ENCODE data around the gene PLA2G2E.

PLA2G2E gene, protein sequence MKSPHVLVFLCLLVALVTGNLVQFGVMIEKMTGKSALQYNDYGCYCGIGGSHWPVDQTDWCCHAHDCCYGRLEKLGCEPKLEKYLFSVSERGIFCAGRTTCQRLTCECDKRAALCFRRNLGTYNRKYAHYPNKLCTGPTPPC

GRCh38 chr1:19923137-19923952 lies at the start of gene PLA2G2E:
Gene PLA2G2E (minus strand): TSS chr1:19923617. CDS start chr1:19923559, 58 bp downstream.
- Histone ChIP-seq H3K9ac (no peak within 1 kb of the TSS), H3K4me2 (ENCODE audit: low read length) (peak within 1 kb of the TSS; percentile 43), H3K27ac (peak within 1 kb of the TSS; percentile 98), H3K79me2 (no peaks in the 10 kb centered on the region), H3K4me1 (peaks cover 33% of the 10 kb centered on the region), H2AFZ (peak within 1 kb of the TSS; percentile 64), H3K27me3 (ENCODE audit: control insufficient read depth, insufficient read depth, low read length) (no peaks in the 10 kb centered on the region), H3K9me3 (ENCODE audit: control insufficient read depth, low read length) (no peaks in the 10 kb centered on the region), H3K36me3 (ENCODE audit: control insufficient read depth, insufficient read depth, low read length) (no peaks in the 10 kb centered on the region), H3K4me3 (ENCODE audit: low read depth, low read length) (no peak within 1 kb of the TSS)
- no peak for TF ChIP-seq CTCF (IDR thresholded peaks at IDR 0.05)

DNA sequence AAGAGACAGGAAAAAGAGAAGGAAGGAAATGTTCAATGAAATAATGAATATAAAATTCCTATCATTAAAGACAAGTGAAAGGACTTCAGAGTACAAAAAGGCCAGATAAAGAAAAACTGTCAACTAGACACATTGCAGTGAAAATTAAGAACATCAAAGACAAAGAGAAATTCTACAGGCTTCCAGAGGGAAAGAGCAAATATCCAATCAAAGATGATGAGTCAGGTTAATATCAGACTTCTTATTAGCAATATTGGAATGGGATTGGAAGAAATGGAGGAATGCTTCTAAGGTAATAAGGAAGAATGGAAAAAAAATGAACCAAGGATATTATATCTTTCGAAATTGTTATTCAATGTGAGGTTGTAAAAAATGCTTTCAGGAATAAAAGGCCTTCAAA lies 48.2 kb upstream of the PLA2G2E start:
- Histone ChIP-seq H3K4me2 (ENCODE audit: low read length) (no peak overlapping the region), H2AFZ (no peak overlapping the region), H3K4me1 (peaks cover 6% of the 10 kb centered on the region), H3K9ac (no peak overlapping the region), H3K9me3 (ENCODE audit: control insufficient read depth, low read length) (no peaks in the 10 kb centered on the region), H3K27me3 (ENCODE audit: control insufficient read depth, insufficient read depth, low read length) (no peaks in the 10 kb centered on the region), H3K79me2 (no peaks in the 10 kb centered on the region), H3K4me3 (ENCODE audit: low read depth, low read length) (no peak overlapping the region), H3K27ac (no peak overlapping the region), H3K36me3 (ENCODE audit: control insufficient read depth, insufficient read depth, low read length) (no peaks in the 10 kb centered on the region)
- TF ChIP-seq CTCF (IDR thresholded peaks at IDR 0.05): no peak

GRCh38 chr1:19969898-19970660 lies 46.7 kb upstream of the PLA2G2E start:
- no peak overlapping the region for H2AFZ ChIP-seq
- no peaks in the 10 kb centered on the region for H3K36me3 ChIP-seq (ENCODE audit: control insufficient read depth, insufficient read depth, low read length)
- no peak for TF ChIP-seq CTCF (IDR thresholded peaks at IDR 0.05)
- no peak overlapping the region for H3K9ac ChIP-seq
- no peak overlapping the region for H3K4me3 ChIP-seq (ENCODE audit: low read depth, low read length)
- H3K27ac ChIP-seq: no peak overlapping the region
- H3K4me2 ChIP-seq (ENCODE audit: low read length): no peak overlapping the region
- H3K79me2 ChIP-seq: no peaks in the 10 kb centered on the region
- H3K27me3 ChIP-seq (ENCODE audit: control insufficient read depth, insufficient read depth, low read length): no peaks in the 10 kb centered on the region
- H3K9me3 ChIP-seq (ENCODE audit: control insufficient read depth, low read length): no peaks in the 10 kb centered on the region
- peaks cover 4% of the 10 kb centered on the region for H3K4me1 ChIP-seq

GRCh38 chr1:19967808-19968207 lies 44.4 kb upstream of the PLA2G2E start:
- no peaks in the 10 kb centered on the region for H3K9me3 ChIP-seq (ENCODE audit: control insufficient read depth, low read length)
- peaks cover 4% of the 10 kb centered on the region for H3K4me1 ChIP-seq
- TF ChIP-seq CTCF (IDR thresholded peaks at IDR 0.05): no peak
- H3K27me3 ChIP-seq (ENCODE audit: control insufficient read depth, insufficient read depth, low read length): no peaks in the 10 kb centered on the region
- peak overlapping the region; percentile 32 for H3K27ac ChIP-seq
- H3K4me2 ChIP-seq (ENCODE audit: low read length): no peak overlapping the region
- H3K4me3 ChIP-seq (ENCODE audit: low read depth, low read length): no peak overlapping the region
- H3K79me2 ChIP-seq: no peaks in the 10 kb centered on the region
- no peak overlapping the region for H3K9ac ChIP-seq
- no peaks in the 10 kb centered on the region for H3K36me3 ChIP-seq (ENCODE audit: control insufficient read depth, insufficient read depth, low read length)
- no peak overlapping the region for H2AFZ ChIP-seq

Data from parathyroid adenoma (tissue), 2 donors.